Stomach (tissue), 4 donors: Measurements from ENCODE around the gene FA2H.

Source experiments
- CTCF ChIP-seq, 7 experiments: fragments of 450-650 bp in 4 of 7; fragments of 200-600 bp in 3 of 7; sonication (generic) in 3 of 7; IDR thresholded peaks; one replicate each; pipeline ENCODE4 v1.5.1; 2016 to 2019; ENCODE audit warnings: antibody characterized with exemption in 7 of 7, control low read depth in 2 of 7, mild to moderate bottlenecking in 1 of 7
- EP300 ChIP-seq: sonication (generic); formaldehyde crosslinking; IDR thresholded peaks from one replicate; pipeline ENCODE4 v1.6.1; 2017; ENCODE audit warnings: antibody characterized with exemption
- POLR2A ChIP-seq, 4 donors: fragments of 450-650 bp; IDR thresholded peaks; one replicate each; pipeline ENCODE4 v1.6.1; 2016; ENCODE audit warnings: antibody characterized with exemption in 4 of 4, control low read depth in 2 of 4, mild to moderate bottlenecking in 1 of 4, moderate library complexity in 1 of 4

- no peak for TF ChIP-seq CTCF (IDR thresholded peaks at IDR 0.05)
- no peak for TF ChIP-seq POLR2A (IDR thresholded peaks at IDR 0.05)
- TF ChIP-seq EP300 = no peak
These were observed 62.7 kb downstream of the FA2H start for GRCh38 chr16:74711938-74712337.
